AG09319 (cell line): ENCODE measurements around the gene SCGB1D1.

ENCODE experiments used
- DNase-seq: peaks from one replicate; pipeline ENCODE4 v3.0.0-alpha.2; 2010; ENCODE audit warnings: low read depth; ENCODE audit errors: extremely low read depth
- TF ChIP-seq, protein P1 (sequence below): IDR thresholded peaks from 2 replicates; pipeline ENCODE4 v1.5.1; 2011; ENCODE audit warnings: low read depth, mild to moderate bottlenecking, inconsistent platforms, low read length, moderate library complexity

Gene SCGB1D1, protein sequence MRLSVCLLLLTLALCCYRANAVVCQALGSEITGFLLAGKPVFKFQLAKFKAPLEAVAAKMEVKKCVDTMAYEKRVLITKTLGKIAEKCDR

GRCh38 chr11:62190011-62190410 is at the start of gene SCGB1D1:
Gene SCGB1D1, plus strand, starts transcription at chr11:62190216. Its CDS starts 69 bp downstream, at chr11:62190285.
- TF ChIP-seq, protein P1, sequence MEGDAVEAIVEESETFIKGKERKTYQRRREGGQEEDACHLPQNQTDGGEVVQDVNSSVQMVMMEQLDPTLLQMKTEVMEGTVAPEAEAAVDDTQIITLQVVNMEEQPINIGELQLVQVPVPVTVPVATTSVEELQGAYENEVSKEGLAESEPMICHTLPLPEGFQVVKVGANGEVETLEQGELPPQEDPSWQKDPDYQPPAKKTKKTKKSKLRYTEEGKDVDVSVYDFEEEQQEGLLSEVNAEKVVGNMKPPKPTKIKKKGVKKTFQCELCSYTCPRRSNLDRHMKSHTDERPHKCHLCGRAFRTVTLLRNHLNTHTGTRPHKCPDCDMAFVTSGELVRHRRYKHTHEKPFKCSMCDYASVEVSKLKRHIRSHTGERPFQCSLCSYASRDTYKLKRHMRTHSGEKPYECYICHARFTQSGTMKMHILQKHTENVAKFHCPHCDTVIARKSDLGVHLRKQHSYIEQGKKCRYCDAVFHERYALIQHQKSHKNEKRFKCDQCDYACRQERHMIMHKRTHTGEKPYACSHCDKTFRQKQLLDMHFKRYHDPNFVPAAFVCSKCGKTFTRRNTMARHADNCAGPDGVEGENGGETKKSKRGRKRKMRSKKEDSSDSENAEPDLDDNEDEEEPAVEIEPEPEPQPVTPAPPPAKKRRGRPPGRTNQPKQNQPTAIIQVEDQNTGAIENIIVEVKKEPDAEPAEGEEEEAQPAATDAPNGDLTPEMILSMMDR = no peak
- DNase-seq = no peak

- TF ChIP-seq, protein P1 = no peak
- DNase-seq = no peak
Measured at GRCh38 chr11:62140304-62141110, 49.5 kb upstream of the SCGB1D1 start.

GRCh38 chr11:62141111-62142042 is 48.6 kb upstream of the SCGB1D1 start:
- no peak for DNase-seq
- TF ChIP-seq, protein P1 = no peak

DNA sequence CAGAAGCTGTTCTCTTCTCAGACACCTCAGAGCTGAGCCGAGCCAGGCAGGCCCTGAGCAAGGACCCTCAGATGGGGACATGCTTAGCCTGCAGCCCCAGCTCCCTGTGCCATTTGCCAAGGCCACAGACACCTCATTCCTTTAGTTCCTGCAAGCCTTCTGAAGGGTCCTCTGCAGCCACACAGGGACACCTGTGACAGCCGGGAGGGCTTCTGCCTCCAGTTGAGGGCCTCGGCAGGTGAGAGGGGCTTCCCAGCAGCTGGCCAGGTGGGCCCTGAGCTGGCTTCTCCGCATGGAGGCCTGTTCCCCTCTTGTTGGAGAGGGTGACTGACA is 48.0 kb upstream of the SCGB1D1 start:
- TF ChIP-seq, protein P1 = no peak
- DNase-seq = no peak

GRCh38 chr11:62142921-62143320 is 47.1 kb upstream of the SCGB1D1 start:
- TF ChIP-seq, protein P1 = no peak
- DNase-seq = no peak

- TF ChIP-seq, protein P1 = no peak
- DNase-seq = no peak
Measured at GRCh38 chr11:62143727-62144126, 46.3 kb upstream of the SCGB1D1 start.

DNA sequence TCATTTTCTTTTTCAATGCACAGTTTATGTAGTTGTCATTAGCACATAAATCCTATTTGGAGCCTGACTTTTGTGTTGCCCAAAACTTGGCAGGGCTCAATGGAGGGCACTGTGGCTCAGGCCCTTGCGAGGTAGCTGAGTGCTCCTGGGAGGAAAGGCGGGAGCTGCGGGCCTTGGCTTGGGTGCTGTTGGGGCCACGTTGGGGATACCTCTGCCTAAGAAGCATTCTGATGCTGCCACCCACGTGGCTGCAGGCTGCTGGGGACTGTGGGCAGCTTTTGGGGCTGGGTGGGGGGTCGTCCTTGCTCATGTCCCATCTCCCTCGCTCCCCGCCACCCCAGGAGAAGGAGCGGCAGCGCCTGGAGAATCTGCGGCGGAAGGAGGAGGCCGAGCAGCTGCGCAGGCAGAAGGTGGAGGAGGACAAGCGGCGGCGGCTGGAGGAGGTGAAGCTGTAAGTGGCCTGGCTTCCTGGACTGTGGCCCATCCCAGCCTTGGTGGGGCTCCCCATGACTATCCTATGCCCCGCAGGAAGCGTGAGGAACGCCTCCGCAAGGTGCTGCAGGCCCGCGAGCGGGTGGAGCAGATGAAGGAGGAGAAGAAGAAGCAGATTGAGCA is 45.3 kb upstream of the SCGB1D1 start:
- TF ChIP-seq, protein P1 = no peak
- DNase-seq = no peak
